Right forelimb (tissue), 1 donor: ENCODE data around the gene AGBL3.

Source experiments
- DNase-seq: peaks from one replicate; pipeline ENCODE4 v3.0.0-alpha.2; 2018

The AGBL3 gene

GRCh38 chr7:134986363-134987251 lies at the start of gene AGBL3:
AGBL3 (plus strand) TSS chr7:134986508; CDS start chr7:134987934, 1,426 bp downstream.
- DNase-seq, result peak; percentile 97

- DNase-seq, result no peak
Measured at GRCh38 chr7:134936893-134937510, 49.3 kb upstream of the AGBL3 start.

- DNase-seq, result no peak
Measured at GRCh38 chr7:134938141-134938540, 48.2 kb upstream of the AGBL3 start.

- DNase-seq, result no peak
Measured at GRCh38 chr7:134939136-134939535, 47.2 kb upstream of the AGBL3 start.

- DNase-seq, result no peak
Measured at GRCh38 chr7:134940729-134941128, 45.6 kb upstream of the AGBL3 start.

- no peak for DNase-seq
Measured at GRCh38 chr7:134941185-134941900, 45.0 kb upstream of the AGBL3 start.

GRCh38 chr7:134941952-134942351 lies 44.4 kb upstream of the AGBL3 start:
- DNase-seq, result no peak

GRCh38 chr7:134942690-134943466 lies 43.4 kb upstream of the AGBL3 start:
- DNase-seq, result no peak

GRCh38 chr7:134943785-134944400 lies 42.4 kb upstream of the AGBL3 start:
- no peak for DNase-seq

GRCh38 chr7:134945691-134946090 lies 40.6 kb upstream of the AGBL3 start:
- no peak for DNase-seq

- DNase-seq, result no peak
Measured at GRCh38 chr7:134946260-134946659, 40.0 kb upstream of the AGBL3 start.

- no peak for DNase-seq
Measured at GRCh38 chr7:134947329-134947728, 39.0 kb upstream of the AGBL3 start.

GRCh38 chr7:134947831-134948230 lies 38.5 kb upstream of the AGBL3 start:
- DNase-seq, result no peak

GRCh38 chr7:134948246-134948645 lies 38.1 kb upstream of the AGBL3 start:
- DNase-seq, result no peak

- DNase-seq, result no peak
Measured at GRCh38 chr7:134948736-134949135, 37.6 kb upstream of the AGBL3 start.

GRCh38 chr7:134949171-134949570 lies 37.1 kb upstream of the AGBL3 start:
- no peak for DNase-seq

GRCh38 chr7:134954197-134955082 lies 31.9 kb upstream of the AGBL3 start:
- DNase-seq, result no peak

GRCh38 chr7:134957005-134957404 lies 29.3 kb upstream of the AGBL3 start:
- no peak for DNase-seq

GRCh38 chr7:134959810-134960209 lies 26.5 kb upstream of the AGBL3 start:
- no peak for DNase-seq

GRCh38 chr7:134962270-134962780 lies 24.0 kb upstream of the AGBL3 start:
- no peak for DNase-seq

- no peak for DNase-seq
Measured at GRCh38 chr7:134963036-134963435, 23.3 kb upstream of the AGBL3 start.
